B cell (primary cell): ENCODE data around the gene PDZD2. TPM values are rescaled to one million over a fixed set of nuclear protein-coding genes. Genes with fewer than 3 reads are reported as not detected.

Experiments used
- ATAC-seq: fragments of 200-7000 bp; cut with Tn5 transposase; one replicate; pipeline ENCODE4 v1.10.0; 2021; ENCODE audit warnings: low read depth, mild to moderate bottlenecking, moderate number of reproducible peaks, moderate library complexity
- CTCF ChIA-PET: fragments of 350-600 bp; sonication (Branson Sonifier 250); formaldehyde crosslinking; loops from one replicate; lab custom pipeline; 2021; ENCODE audit warnings: antibody characterized with exemption, inconsistent platforms; lab: Charles Lee
- POLR2A ChIA-PET: fragments of 350-600 bp; sonication (Branson Sonifier 250); formaldehyde crosslinking; loops from one replicate; lab custom pipeline; 2021; ENCODE audit warnings: antibody characterized with exemption; lab: Charles Lee
- DNase-seq: peaks from one replicate; pipeline ENCODE4 v3.0.0; 2013
- H2AFZ ChIP-seq: 2 replicates; pipeline ENCODE4 v1.6.1; 2012; ENCODE audit warnings: mild to moderate bottlenecking, low read depth, low read length; ENCODE audit not compliant: insufficient read depth, poor library complexity, severe bottlenecking
- H3K27ac ChIP-seq, 2 donors: 1 replicate in 1 of 2; 2 replicates in 1 of 2; pipeline ENCODE4 v1.5.1; 2012 to 2013; ENCODE audit warnings: low read length in 2 of 2, mild to moderate bottlenecking in 2 of 2, moderate library complexity in 1 of 2
- H3K27me3 ChIP-seq, 4 experiments: fragments of 200-600 bp in 1 of 4; sonication (generic) in 1 of 4; replicated peaks in 1 of 4; 1 replicate in 2 of 4; 2 replicates in 2 of 4; pipeline versions ENCODE4 v1.6.1 to v1.7.0; 2013 to 2016; ENCODE audit warnings: low read length in 3 of 4, mild to moderate bottlenecking in 2 of 4, mixed read lengths in 1 of 4, moderate library complexity in 1 of 4; ENCODE audit not compliant: insufficient read depth in 4 of 4, control insufficient read depth in 3 of 4; ENCODE audit errors: control extremely low read depth in 1 of 4
- H3K36me3 ChIP-seq, 2 experiments: replicated peaks in 1 of 2; 1 replicate in 1 of 2; 2 replicates in 1 of 2; pipeline versions ENCODE4 v1.6.1 to v1.7.1; 2013; ENCODE audit warnings: low read length in 1 of 2; ENCODE audit not compliant: insufficient read depth in 2 of 2, control insufficient read depth in 1 of 2; ENCODE audit errors: control extremely low read depth in 1 of 2, extremely low read depth in 1 of 2
- H3K4me1 ChIP-seq, 2 donors: fragments of 200-600 bp in 1 of 2; sonication (generic) in 1 of 2; 1 replicate in 1 of 2; 2 replicates in 1 of 2; pipeline versions ENCODE4 v1.5.1 to v1.6.1; 2013 to 2017; ENCODE audit warnings: low read length in 2 of 2; ENCODE audit not compliant: control insufficient read depth in 2 of 2, insufficient read depth in 2 of 2
- H3K4me2 ChIP-seq: replicated peaks from 2 replicates; pipeline ENCODE3; 2012; ENCODE audit warnings: mild to moderate bottlenecking, low read depth, low read length; ENCODE audit not compliant: poor library complexity, severe bottlenecking
- H3K4me3 ChIP-seq, 5 experiments: fragments of 200-600 bp in 1 of 5; sonication (generic) in 1 of 5; 1 replicate in 3 of 5; 2 replicates in 2 of 5; pipeline versions ENCODE4 v1.5.1 to v1.7.0; 2011 to 2016; ENCODE audit warnings: low read length in 4 of 5, mild to moderate bottlenecking in 4 of 5, low read depth in 2 of 5, control low read depth in 1 of 5, moderate library complexity in 1 of 5; ENCODE audit not compliant: insufficient read depth in 1 of 5; ENCODE audit errors: control extremely low read depth in 1 of 5, extremely low read depth in 1 of 5
- H3K79me2 ChIP-seq: fragments of 200-600 bp; sonication (generic); one replicate; pipeline ENCODE4 v1.6.0; 2016; ENCODE audit warnings: low read length; ENCODE audit not compliant: control insufficient read depth, insufficient read depth
- H3K9ac ChIP-seq: fragments of 200-600 bp; sonication (generic); 2 replicates; pipeline ENCODE4 v1.6.1; 2017; ENCODE audit warnings: mild to moderate bottlenecking, low read length, moderate library complexity
- H3K9me3 ChIP-seq, 3 donors: one replicate each; pipeline versions ENCODE4 v1.6.1 to v1.7.1; 2013; ENCODE audit warnings: low read length in 2 of 3; ENCODE audit not compliant: control insufficient read depth in 2 of 3, insufficient read depth in 1 of 3; ENCODE audit errors: control extremely low read depth in 1 of 3
- H4K20me1 ChIP-seq: 2 replicates; pipeline ENCODE4 v1.6.0; 2012; ENCODE audit warnings: mild to moderate bottlenecking, low read length; ENCODE audit not compliant: insufficient read depth, control insufficient read depth, poor library complexity, severe bottlenecking
- H3K27ac Mint-ChIP-seq: one replicate; pipeline ENCODE4 v1.8.0; 2021; ENCODE audit warnings: mixed read lengths
- H3K27me3 Mint-ChIP-seq: one replicate; pipeline ENCODE4 v1.8.0; 2021; ENCODE audit warnings: mixed read lengths
- H3K4me1 Mint-ChIP-seq: one replicate; pipeline ENCODE4 v1.8.0; 2021; ENCODE audit warnings: mixed read lengths
- H3K4me3 Mint-ChIP-seq: one replicate; pipeline ENCODE4 v1.8.0; 2021; ENCODE audit warnings: mixed read lengths
- H3K9me3 Mint-ChIP-seq: one replicate; pipeline ENCODE4 v1.8.0; 2022; ENCODE audit warnings: mixed read lengths; ENCODE audit not compliant: insufficient read depth
- EZH2 ChIP-seq: IDR thresholded peaks from 2 replicates; pipeline ENCODE4 v1.6.1; 2012; ENCODE audit warnings: borderline replicate concordance, low read depth, mild to moderate bottlenecking, moderate library complexity, low read length; ENCODE audit not compliant: insufficient read depth, poor library complexity, severe bottlenecking
- WGBS: methylation state at CpG from one replicate; pipeline ENCODE4 v1.1.5; 2013; ENCODE audit warnings: missing lambda C conversion rate; ENCODE audit not compliant: insufficient coverage; 5-methylcytosine and 5-hydroxymethylcytosine counted together
- intact Hi-C: fragments of 100-400 bp; cut with micrococcal nuclease; formaldehyde crosslinking; loops from one replicate; pipeline ENCODE4 v1.10.0; 2022
- polyA plus RNA-seq: library from polyadenylated mRNA; depleted of rRNA; stranded (reverse); fragments of >200 nt; gene quantifications from 2 replicates; pipeline ENCODE4 v1.2.3, GENCODE V29; 2012
- total RNA-seq, 2 donors: library from RNA; stranded (reverse); fragments of 120-200 nt in 1 of 2; gene quantifications; 1 replicate in 1 of 2; 2 replicates in 1 of 2; pipeline versions ENCODE4 v1.2.3 to v1.2.4, GENCODE V29; 2013 to 2022
- TF ChIP-seq, protein P1 (sequence below): fragments of 200-600 bp; IDR thresholded peaks from one replicate; pipeline ENCODE4 v1.8.0; 2022; ENCODE audit warnings: antibody characterized with exemption, mild to moderate bottlenecking

Gene PDZD2
- total and polyA plus RNA-seq, 2 donors (not counting 1 experiment from before 2014, with no cell fraction given), result not detected

DNA sequence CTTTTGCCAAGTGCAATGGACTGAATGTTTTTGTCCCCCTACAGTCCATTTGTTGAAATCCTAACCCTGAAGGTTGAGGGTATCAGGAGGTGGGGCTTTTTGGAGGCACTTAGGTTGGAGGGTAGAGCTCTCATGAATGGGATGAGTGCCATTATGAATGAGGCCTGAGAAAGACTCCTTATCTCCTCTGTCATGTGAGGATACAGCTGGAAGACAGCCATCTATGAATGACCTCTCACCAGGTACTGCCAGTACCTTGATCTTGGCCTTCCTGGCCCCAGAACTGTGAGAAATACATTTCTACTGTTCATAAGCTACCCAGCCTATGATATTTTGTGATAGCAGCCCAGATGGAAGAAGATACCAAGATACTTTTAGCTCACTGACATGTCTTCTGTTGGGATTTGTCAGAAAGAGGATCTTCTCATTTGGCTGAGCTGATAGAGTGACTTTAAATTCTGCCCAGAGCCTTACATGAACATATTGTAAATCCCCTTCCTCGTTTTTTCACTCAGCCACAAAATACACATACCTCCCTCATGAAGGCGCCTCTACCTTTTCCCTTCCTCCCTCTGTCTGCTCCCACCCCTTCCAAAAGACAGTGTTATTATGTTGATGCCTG is 256.4 kb downstream of the PDZD2 start:
- Mint-ChIP-seq H3K27ac (no peak overlapping the region), H3K4me3 (no peak overlapping the region), H3K4me1 (no peaks in the 10 kb centered on the region), H3K27me3 (no peaks in the 10 kb centered on the region), H3K9me3 (no peaks in the 10 kb centered on the region)
- DNase-seq (no peak), ATAC-seq (no peak)
- H3K36me3 ChIP-seq, result no peaks in the 10 kb centered on the region
- H3K4me2 ChIP-seq, result no peak overlapping the region
- no peaks in the 10 kb centered on the region for H3K9me3 ChIP-seq
- H3K9ac ChIP-seq, result no peak overlapping the region
- H3K79me2 ChIP-seq, result no peaks in the 10 kb centered on the region
- H3K27ac ChIP-seq, result no peak overlapping the region
- CTCF ChIA-PET, result no interaction called here
- 100% methylated on average over 2 of the region's 2 CpGs for WGBS
- H4K20me1 ChIP-seq, result no peaks in the 10 kb centered on the region
- TF ChIP-seq, protein P1, sequence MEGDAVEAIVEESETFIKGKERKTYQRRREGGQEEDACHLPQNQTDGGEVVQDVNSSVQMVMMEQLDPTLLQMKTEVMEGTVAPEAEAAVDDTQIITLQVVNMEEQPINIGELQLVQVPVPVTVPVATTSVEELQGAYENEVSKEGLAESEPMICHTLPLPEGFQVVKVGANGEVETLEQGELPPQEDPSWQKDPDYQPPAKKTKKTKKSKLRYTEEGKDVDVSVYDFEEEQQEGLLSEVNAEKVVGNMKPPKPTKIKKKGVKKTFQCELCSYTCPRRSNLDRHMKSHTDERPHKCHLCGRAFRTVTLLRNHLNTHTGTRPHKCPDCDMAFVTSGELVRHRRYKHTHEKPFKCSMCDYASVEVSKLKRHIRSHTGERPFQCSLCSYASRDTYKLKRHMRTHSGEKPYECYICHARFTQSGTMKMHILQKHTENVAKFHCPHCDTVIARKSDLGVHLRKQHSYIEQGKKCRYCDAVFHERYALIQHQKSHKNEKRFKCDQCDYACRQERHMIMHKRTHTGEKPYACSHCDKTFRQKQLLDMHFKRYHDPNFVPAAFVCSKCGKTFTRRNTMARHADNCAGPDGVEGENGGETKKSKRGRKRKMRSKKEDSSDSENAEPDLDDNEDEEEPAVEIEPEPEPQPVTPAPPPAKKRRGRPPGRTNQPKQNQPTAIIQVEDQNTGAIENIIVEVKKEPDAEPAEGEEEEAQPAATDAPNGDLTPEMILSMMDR, result no peak
- no peak for TF ChIP-seq EZH2
- no peak overlapping the region for H3K4me3 ChIP-seq
- H3K4me1 ChIP-seq, result no peaks in the 10 kb centered on the region
- no peaks in the 10 kb centered on the region for H3K27me3 ChIP-seq
- intact Hi-C loops, result no loop called here
- POLR2A ChIA-PET, result no interaction called here
- no peak overlapping the region for H2AFZ ChIP-seq

DNA sequence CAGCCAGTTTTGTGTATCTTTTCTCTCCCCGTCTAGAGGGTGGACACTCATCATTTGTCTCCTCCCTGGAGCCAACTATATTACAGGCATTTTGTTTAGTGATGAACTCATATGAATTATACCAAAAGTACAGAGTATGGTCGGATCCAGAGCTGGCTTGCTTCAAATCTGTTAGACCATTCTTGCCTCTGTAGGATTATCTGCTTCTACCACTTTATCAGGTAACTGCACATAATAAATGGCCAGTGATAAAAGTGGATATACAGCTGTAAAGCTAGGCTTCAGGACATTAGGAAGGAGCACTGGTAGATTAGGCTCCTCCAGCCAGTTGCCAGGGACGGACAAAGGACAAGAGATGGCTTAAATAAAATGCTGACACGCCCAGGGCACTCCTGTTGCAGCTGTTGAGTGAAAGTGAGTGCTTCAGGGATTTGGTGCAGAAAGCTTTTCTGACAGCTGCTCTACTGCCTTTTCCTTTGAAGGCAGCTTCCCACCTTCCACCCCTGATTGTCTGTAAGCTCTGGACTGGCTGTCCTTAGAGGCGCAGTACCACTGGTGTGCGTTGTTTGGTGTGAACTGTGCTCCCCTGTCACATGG is 259.2 kb downstream of the PDZD2 start:
- Histone ChIP-seq H3K4me1 (no peaks in the 10 kb centered on the region), H3K36me3 (no peaks in the 10 kb centered on the region), H2AFZ (no peak overlapping the region), H3K9ac (no peak overlapping the region), H3K27ac (no peak overlapping the region), H3K4me2 (no peak overlapping the region), H4K20me1 (no peaks in the 10 kb centered on the region), H3K27me3 (no peaks in the 10 kb centered on the region), H3K9me3 (no peaks in the 10 kb centered on the region), H3K4me3 (no peak overlapping the region), H3K79me2 (no peaks in the 10 kb centered on the region)
- ChIA-PET CTCF (no interaction called here), POLR2A (no interaction called here)
- no peak for DNase-seq
- WGBS, result 71% methylated on average over 2 of the region's 6 CpGs
- ATAC-seq, result no peak
- Mint-ChIP-seq H3K4me3 (no peak overlapping the region), H3K27me3 (no peaks in the 10 kb centered on the region), H3K27ac (no peak overlapping the region), H3K4me1 (no peaks in the 10 kb centered on the region), H3K9me3 (no peaks in the 10 kb centered on the region)
- TF ChIP-seq, protein P1, result no peak
- no peak for TF ChIP-seq EZH2
- intact Hi-C loops, result no loop called here
